Eye (tissue), 1 donor: ENCODE results near the gene GTF2H4.
"Not testable (repeated sequence)": the region's sequence is repeated elsewhere in the genome, so short reads cannot be mapped to it uniquely, and the experiment has no call there.

Experiments used
- DNase-seq: peaks from one replicate; pipeline ENCODE4 v3.0.0-alpha.2; 2015

The GTF2H4 gene

GRCh38 chr6:30927080-30927479, 19.1 kb downstream of the GTF2H4 start:
- DNase-seq, result not testable (repeated sequence)

DNA sequence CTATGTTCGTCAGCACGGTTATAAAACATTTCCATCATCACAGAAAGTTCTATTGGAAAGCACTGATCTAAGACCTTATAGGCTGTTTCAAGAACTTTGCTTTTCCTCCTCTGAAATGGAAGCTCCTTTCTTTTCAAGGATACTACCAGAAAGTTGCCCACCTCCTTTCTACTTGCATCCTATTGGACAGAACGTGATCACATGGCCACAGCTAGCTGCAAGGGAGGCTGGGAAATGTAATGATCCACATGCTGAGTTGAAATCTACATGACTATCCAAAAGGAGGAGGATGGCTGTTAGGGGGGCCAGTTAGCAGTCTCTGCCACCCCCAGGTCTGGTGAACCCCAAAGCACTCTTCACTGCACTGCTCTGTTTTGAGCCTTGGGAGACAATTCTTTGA, 20.7 kb downstream of the GTF2H4 start:
- peak; percentile 21 for DNase-seq

GRCh38 chr6:30930506-30930905, 22.5 kb downstream of the GTF2H4 start:
- no peak for DNase-seq

DNA sequence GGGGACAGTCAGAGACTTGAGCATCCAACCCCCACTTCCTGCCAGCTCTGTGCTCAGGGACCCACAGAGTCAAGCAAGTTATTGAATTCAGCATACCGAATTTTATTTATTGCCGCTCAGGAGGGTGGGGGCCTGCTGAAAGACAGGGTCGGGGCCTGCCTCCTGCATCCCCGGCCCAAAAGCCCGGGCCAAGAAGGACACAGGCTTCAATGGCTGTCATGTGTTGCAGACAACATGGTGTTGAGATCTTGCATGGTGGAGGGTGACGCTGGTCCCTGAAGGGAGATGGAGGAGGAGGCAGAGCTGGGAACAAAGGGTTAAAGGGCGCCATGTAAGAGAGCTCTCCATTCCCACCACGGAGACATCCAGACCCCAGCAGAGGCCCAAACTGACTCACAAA, 23.3 kb downstream of the GTF2H4 start:
- DNase-seq, result no peak

- no peak for DNase-seq
Measured at GRCh38 chr6:30931969-30932645, 24.1 kb downstream of the GTF2H4 start, which contains the start of gene SFTA2. Gene SFTA2, minus strand, starts transcription at chr6:30932170. Its CDS starts 74 bp downstream, at chr6:30932096.

- no peak for DNase-seq
Measured at GRCh38 chr6:30932665-30933365, 24.8 kb downstream of the GTF2H4 start.

DNA sequence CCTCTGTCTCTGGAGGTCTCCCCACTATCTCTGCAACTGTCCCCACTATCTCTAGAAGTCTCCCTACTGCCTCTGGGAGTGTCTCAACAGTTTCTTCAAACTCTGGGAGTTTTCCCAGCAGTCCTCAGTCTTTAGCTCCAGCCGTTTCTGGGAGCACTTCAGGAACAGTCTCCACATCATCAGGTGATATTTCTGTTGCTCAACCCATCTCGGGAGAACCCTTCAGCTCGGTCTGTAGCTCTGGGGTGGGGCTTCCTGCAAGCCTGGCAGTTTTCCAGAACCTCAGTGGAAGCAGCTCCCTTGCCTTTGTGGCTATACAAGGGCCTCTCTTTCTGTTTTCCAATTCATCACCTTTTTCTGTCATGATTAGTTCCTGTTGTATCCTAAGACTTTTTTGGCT, 27.0 kb downstream of the GTF2H4 start:
- no peak for DNase-seq

GRCh38 chr6:30937265-30937664, 29.3 kb downstream of the GTF2H4 start:
- DNase-seq, result no peak

- DNase-seq, result no peak
Measured at GRCh38 chr6:30938730-30939129, 30.7 kb downstream of the GTF2H4 start.

GRCh38 chr6:30939473-30939872, 31.5 kb downstream of the GTF2H4 start:
- no peak for DNase-seq

- DNase-seq, result no peak
Measured at GRCh38 chr6:30940361-30940986, 32.5 kb downstream of the GTF2H4 start, which contains the start of gene MUCL3. Gene MUCL3, plus strand, starts transcription at chr6:30940973. Its CDS starts 27 bp downstream, at chr6:30941000.

- peak; percentile 89 for DNase-seq
Measured at GRCh38 chr6:30942338-30943060, 34.5 kb downstream of the GTF2H4 start.

GRCh38 chr6:30944051-30944450, 36.0 kb downstream of the GTF2H4 start:
- DNase-seq, result no peak

DNA sequence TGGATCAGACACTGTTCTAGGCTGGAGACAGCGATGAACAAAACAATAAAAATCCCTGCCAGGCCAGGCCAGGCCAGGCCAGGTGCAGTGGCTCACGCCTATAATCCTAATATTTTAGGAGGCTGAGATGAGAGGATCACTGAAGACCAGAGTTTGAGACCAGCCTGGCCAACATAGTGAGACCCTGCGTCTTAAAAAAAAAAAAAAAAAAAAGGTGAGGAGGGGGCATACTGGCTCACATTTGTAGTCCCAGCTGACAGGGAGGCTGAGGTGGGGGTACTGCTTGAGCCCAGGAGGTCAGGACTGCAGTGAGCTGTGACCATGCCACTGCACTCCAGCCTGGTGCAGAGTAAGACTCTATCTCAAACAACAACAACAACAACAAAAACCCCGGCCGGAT, 37.3 kb downstream of the GTF2H4 start:
- DNase-seq, result no peak

DNA sequence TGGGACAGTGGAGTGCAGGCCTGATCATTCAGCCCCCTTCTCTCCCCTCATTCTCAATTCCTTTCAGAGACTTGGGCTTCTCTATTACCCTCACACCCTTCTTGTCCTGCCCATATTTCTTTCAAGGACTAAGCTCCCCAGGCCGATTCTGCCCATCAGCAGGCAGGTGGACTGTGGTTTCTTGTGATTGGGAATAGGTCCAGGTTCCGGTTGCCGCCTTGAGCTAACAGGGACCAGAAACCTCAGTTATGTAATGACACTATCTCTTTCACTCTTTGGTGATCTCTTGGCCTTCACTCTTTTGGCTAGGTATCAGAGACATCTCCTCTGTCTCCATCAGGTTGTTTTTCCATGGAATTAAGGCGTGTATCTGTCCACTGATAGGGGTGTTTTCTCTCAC, 39.2 kb downstream of the GTF2H4 start:
- no peak for DNase-seq

DNA sequence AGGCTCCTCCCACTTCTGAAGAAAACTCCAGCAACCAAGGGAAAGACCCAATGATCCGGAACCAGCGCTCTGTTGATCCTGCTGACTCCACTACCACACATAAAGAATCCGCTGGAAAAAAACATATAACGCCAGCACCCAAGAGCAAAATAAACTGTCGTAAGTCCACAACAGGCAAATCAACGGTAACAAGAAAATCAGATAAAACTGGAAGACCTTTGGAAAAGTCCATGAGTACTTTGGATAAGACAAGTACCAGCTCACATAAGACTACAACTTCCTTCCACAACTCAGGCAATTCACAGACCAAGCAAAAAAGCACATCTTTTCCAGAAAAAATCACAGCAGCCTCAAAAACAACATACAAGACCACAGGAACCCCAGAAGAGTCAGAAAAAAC, 40.8 kb downstream of the GTF2H4 start:
- no peak for DNase-seq

DNA sequence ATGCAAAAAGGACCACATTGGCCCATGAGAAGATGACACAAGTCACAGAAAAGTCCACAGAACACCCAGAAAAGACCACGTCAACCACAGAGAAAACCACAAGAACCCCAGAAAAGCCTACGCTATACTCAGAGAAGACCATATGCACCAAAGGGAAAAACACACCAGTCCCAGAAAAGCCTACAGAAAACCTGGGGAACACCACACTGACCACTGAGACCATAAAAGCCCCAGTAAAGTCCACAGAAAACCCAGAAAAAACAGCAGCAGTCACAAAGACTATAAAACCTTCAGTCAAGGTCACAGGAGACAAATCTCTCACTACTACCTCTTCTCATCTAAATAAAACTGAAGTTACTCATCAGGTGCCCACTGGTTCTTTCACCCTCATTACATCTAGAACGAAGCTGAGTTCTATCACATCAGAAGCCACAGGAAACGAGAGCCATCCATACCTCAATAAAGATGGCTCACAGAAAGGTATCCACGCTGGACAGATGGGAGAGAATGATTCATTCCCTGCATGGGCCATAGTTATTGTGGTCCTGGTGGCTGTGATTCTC, 44.0 kb downstream of the GTF2H4 start:
- no peak for DNase-seq

DNA sequence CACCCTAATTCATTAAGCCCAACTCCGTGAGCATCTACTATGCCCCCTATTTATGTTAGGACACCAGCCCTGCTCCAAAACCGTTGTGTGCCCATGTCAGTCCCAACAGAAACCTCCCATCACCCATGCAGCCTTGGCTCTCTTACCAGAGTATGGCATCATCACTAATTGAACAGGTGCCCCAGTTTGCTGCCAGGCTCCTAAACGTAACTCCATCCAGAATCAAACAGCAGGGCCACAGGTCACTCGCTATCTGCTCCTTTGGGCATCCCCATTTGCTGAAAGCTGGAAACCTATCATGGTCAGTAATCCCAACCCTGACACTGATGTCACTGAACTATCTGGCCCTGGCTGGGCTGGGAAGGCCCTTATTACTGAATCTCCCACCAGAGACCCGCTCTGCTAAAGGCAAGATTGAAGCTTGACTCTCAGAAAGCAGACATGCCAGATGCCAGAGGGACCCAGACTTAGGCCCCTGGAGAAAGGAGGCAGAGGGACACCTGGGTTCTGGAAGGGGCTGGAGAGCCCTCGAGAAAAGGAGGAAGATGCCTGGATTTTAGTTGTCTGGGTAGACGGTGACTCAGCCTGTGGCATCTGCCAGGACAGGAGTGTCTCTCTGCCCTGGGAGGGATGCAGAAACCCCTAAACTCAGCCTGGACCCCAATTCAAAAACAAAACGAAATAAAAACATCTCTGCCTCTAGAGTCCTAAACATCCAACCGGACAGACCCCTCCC, 46.8 kb downstream of the GTF2H4 start:
- DNase-seq, result no peak

GRCh38 chr6:30955367-30956042, 47.5 kb downstream of the GTF2H4 start:
- peak; percentile 63 for DNase-seq

- no peak for DNase-seq
Measured at GRCh38 chr6:30957716-30958115, 49.7 kb downstream of the GTF2H4 start.

GRCh38 chr6:30960907-30961673, 53.1 kb downstream of the GTF2H4 start:
- peak; percentile 22 for DNase-seq
